Kidney (tissue), 14 donors: ENCODE measurements around the gene SAMD3. TPM values are rescaled to one million over a fixed set of nuclear protein-coding genes. Genes with fewer than 3 reads are reported as not detected.

Source experiments
- DNase-seq, 5 donors: peaks; one replicate each; pipeline ENCODE4 v3.0.0-alpha.2; 2013 to 2020
- FAIRE-seq: peaks from 2 replicates; lab custom pipeline; 2012; peaks lifted over from hg19 to GRCh38; lab: Jason Lieb, UNC
- H3K27ac ChIP-seq, 2 donors: one replicate each; pipeline ENCODE4 v1.7.0; 2013; ENCODE audit warnings: low read depth in 2 of 2, low read length in 2 of 2, inconsistent platforms in 1 of 2
- H3K27me3 ChIP-seq: one replicate; pipeline ENCODE4 v1.7.1; 2013; ENCODE audit warnings: low read length, inconsistent platforms; ENCODE audit not compliant: control insufficient read depth, insufficient read depth
- H3K36me3 ChIP-seq, 3 donors: one replicate each; pipeline versions ENCODE4 v1.7.0 to v1.7.1; 2013; ENCODE audit warnings: low read length in 3 of 3, control low read depth in 1 of 3, inconsistent platforms in 1 of 3; ENCODE audit not compliant: insufficient read depth in 3 of 3, control insufficient read depth in 2 of 3
- H3K4me1 ChIP-seq, 3 donors: one replicate each; pipeline versions ENCODE4 v1.7.0 to v1.7.1; 2013; ENCODE audit warnings: low read length in 3 of 3, inconsistent platforms in 1 of 3, low read depth in 1 of 3; ENCODE audit not compliant: control insufficient read depth in 2 of 3, insufficient read depth in 2 of 3
- H3K4me3 ChIP-seq, 3 donors: one replicate each; pipeline versions ENCODE4 v1.7.0 to v1.8.1; 2013; ENCODE audit warnings: low read length in 3 of 3, control low read depth in 1 of 3, inconsistent platforms in 1 of 3
- H3K9ac ChIP-seq, 3 donors: one replicate each; pipeline versions ENCODE4 v1.7.0 to v1.7.1; 2013; ENCODE audit warnings: low read length in 3 of 3, control low read depth in 1 of 3, inconsistent platforms in 1 of 3
- H3K9me3 ChIP-seq, 3 donors: one replicate each; pipeline versions ENCODE4 v1.7.0 to v1.7.1; 2013; ENCODE audit warnings: low read length in 3 of 3, control low read depth in 1 of 3, inconsistent platforms in 1 of 3; ENCODE audit not compliant: control insufficient read depth in 2 of 3, insufficient read depth in 1 of 3
- CTCF ChIP-seq: IDR thresholded peaks from 3 replicates; pipeline ENCODE4 v1.5.1; 2012; ENCODE audit warnings: mild to moderate bottlenecking, moderate library complexity, borderline replicate concordance; ENCODE audit not compliant: insufficient read depth; ENCODE audit errors: extremely low read depth
- intact Hi-C: fragments of 100-400 bp; cut with DNase I; formaldehyde crosslinking; loops from one replicate; pipeline ENCODE4 v1.11.1; 2022
- polyA plus RNA-seq: library from polyadenylated mRNA; stranded (reverse); fragments of 350-450 nt; fragmentation: Illumina TruSeq; extraction: RNeasy Lipid Tissue Mini Kit (QIAGEN cat#74804); gene quantifications from one replicate; pipeline ENCODE4 v1.2.3, GENCODE V29; 2014; ENCODE audit warnings: low read depth, low replicate concordance; ENCODE audit not compliant: insufficient read depth
- total RNA-seq: library from RNA; stranded (reverse); fragmentation: NEBNext Ultra II Directional; extraction: Animal tissue kit (Norgen Biotek cat#: 25700); gene quantifications from one replicate; pipeline ENCODE4 v1.2.1, GENCODE V29; 2021
- donor health status: control.
- donor health status: control.
- donor health status: control.
- donor health status: control.
- donor health status: control.
- donor health status: DM: yes; HTN: yes; CAD: no.
- donor health status: Normal renal cell carcinoma (clear cell type).

SAMD3 gene
- total and polyA plus RNA-seq, 2 donors from 2014 or later, result 1.1 to 3.5 TPM

GRCh38 chr6:130215526-130215925, 7.2 kb downstream of the SAMD3 start:
- Histone ChIP-seq H3K36me3 (no peaks in the 10 kb centered on the region), H3K27me3 (no peaks in the 10 kb centered on the region), H3K4me1 (no peaks in the 10 kb centered on the region), H3K9me3 (no peaks in the 10 kb centered on the region), H3K4me3 (no peak overlapping the region), H3K9ac (no peak overlapping the region), H3K27ac (no peak overlapping the region)
- TF ChIP-seq CTCF, result no peak
- DNase-seq (no peak), FAIRE-seq (no peak)
- intact Hi-C loops, result no loop called here

GRCh38 chr6:130212215-130212874, 10.4 kb downstream of the SAMD3 start:
- Histone ChIP-seq H3K36me3 (no peaks in the 10 kb centered on the region), H3K27ac (no peak overlapping the region), H3K9ac (no peak overlapping the region), H3K27me3 (no peaks in the 10 kb centered on the region), H3K4me3 (no peak overlapping the region), H3K4me1 (no peaks in the 10 kb centered on the region), H3K9me3 (no peaks in the 10 kb centered on the region)
- FAIRE-seq (no peak), DNase-seq (no peak)
- no peak for TF ChIP-seq CTCF
- intact Hi-C loops, result no loop called here

GRCh38 chr6:130211691-130212090, 11.1 kb downstream of the SAMD3 start:
- Histone ChIP-seq H3K9me3 (no peaks in the 10 kb centered on the region), H3K4me3 (no peak overlapping the region), H3K27ac (no peak overlapping the region), H3K4me1 (no peaks in the 10 kb centered on the region), H3K36me3 (no peaks in the 10 kb centered on the region), H3K9ac (no peak overlapping the region), H3K27me3 (no peaks in the 10 kb centered on the region)
- DNase-seq (no peak), FAIRE-seq (no peak)
- TF ChIP-seq CTCF, result no peak
- intact Hi-C loops, result no loop called here
